Breast epithelium (tissue), 4 donors: Measurements from ENCODE around the gene IGF1R. TPM values are rescaled to one million over a fixed set of nuclear protein-coding genes. Genes with fewer than 3 reads are reported as not detected.

ENCODE experiments used
- DNase-seq, 2 donors: peaks; one replicate each; pipeline ENCODE4 v3.0.0-alpha.2; 2019; ENCODE audit warnings: low spot score in 2 of 2
- H3K27ac ChIP-seq, 2 donors: fragments of 200-600 bp; sonication (generic) in 1 of 2; one replicate each; pipeline ENCODE4 v1.5.1; 2016 to 2019; ENCODE audit warnings: mild to moderate bottlenecking in 1 of 2
- H3K27me3 ChIP-seq, 2 donors: fragments of 200-600 bp; sonication (generic) in 1 of 2; one replicate each; pipeline versions ENCODE4 v1.5.1 to v1.6.0; 2017 to 2019; ENCODE audit warnings: control low read depth in 1 of 2, mild to moderate bottlenecking in 1 of 2
- H3K36me3 ChIP-seq: fragments of 200-600 bp; one replicate; pipeline ENCODE4 v1.5.1; 2019
- H3K4me1 ChIP-seq, 2 donors: fragments of 200-600 bp; sonication (generic); one replicate each; pipeline ENCODE4 v1.5.1; 2016 to 2019; ENCODE audit warnings: control low read depth in 1 of 2
- H3K4me3 ChIP-seq, 3 donors: fragments of 200-600 bp; sonication (generic); 1 replicate in 2 of 3; 2 replicates in 1 of 3; pipeline ENCODE4 v1.5.1; 2016 to 2019; ENCODE audit warnings: mild to moderate bottlenecking in 3 of 3, moderate library complexity in 2 of 3
- H3K9me3 ChIP-seq, 2 donors: fragments of 200-600 bp; sonication (generic) in 1 of 2; one replicate each; pipeline ENCODE4 v1.5.1; 2016 to 2019; ENCODE audit warnings: control low read depth in 1 of 2
- POLR2A ChIP-seq: fragments of 450-650 bp; IDR thresholded peaks from one replicate; pipeline ENCODE4 v1.6.1; 2016; ENCODE audit warnings: antibody characterized with exemption, mild to moderate bottlenecking, moderate library complexity
- POLR2AphosphoS5 ChIP-seq, 3 donors: sonication (generic); formaldehyde crosslinking; IDR thresholded peaks; one replicate each; pipeline ENCODE4 v1.6.1; 2017; ENCODE audit warnings: antibody characterized with exemption in 3 of 3
- intact Hi-C: fragments of 100-400 bp; cut with DNase I; formaldehyde crosslinking; loops from one replicate; pipeline ENCODE4 v1.15.1; 2023; ENCODE audit warnings: low total_unique reads
- total RNA-seq, 3 donors: library from RNA; depleted of rRNA; stranded (reverse); fragments of >200 nt; gene quantifications; one replicate each; pipeline ENCODE4 v1.1.0, GENCODE V29; 2016
- TF ChIP-seq, protein P1 (sequence below), 3 donors: fragments of 450-650 bp; IDR thresholded peaks; one replicate each; pipeline ENCODE4 v1.5.1; 2016 to 2017; ENCODE audit warnings: antibody characterized with exemption in 3 of 3, mild to moderate bottlenecking in 3 of 3, moderate library complexity in 3 of 3

IGF1R gene
- total RNA-seq, 3 donors from 2014 or later: 61.8 to 146 (median 103) TPM

DNA sequence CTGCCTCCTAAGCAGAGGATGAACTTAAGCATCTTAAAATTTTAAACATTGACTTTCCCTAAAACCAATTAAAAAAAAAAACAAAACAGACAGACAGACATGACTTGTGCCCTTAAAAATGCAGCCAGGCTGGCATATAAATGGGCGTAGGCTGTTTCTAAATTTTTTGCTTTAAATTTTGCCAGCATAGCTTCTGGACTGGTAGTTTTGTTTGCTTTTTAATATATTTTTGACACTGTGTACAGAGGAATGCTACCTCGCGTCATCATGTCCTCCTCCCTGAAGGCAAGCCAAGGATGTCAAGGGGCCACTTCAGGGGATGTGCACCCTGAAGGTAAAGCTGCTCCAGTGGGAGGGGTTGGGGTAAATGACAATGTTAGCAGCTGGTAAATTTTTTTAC, 224.4 kb downstream of the IGF1R start:
- peaks cover 5 to 13% of the 10 kb centered on the region in 2 donors for H3K4me1 ChIP-seq
- TF ChIP-seq POLR2A (no peak), POLR2AphosphoS5 (IDR thresholded peaks at IDR 0.05) (no peak)

DNA sequence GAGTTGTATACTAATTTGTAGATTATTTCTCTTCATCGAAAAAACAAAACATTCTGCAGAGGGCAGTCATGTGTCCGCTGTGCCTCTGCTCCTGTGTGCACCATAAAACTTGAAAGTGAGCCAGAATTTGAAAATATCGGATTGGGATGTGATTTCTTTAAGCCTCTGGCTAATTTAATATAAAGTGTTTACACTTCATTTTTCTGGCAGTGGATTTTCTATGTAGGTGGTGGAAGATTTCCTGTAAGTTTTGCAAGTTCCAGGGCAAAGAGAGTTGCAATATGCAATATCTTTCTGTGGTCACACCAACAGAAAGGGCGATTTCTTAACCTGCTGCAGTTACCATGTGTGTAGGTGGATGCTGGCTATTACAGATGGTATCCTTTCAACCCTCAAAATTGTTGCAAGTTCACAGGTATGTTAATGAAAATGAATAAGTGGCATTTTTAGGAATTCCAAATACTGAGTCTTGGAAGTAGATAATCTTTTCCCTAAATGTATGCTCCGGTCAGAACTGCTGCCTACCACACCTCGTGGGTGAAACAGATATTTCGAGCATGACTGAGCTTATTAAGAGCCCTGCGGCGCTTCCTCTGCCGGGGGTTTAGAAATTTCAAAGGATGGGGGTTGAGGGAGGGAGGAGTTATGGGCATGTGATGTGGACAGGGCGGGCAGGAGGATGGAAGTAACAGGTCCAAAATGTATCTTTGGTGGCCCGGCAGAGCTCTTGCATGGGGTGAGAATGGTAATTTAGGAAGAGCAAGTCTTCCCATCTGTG, 225.3 kb downstream of the IGF1R start:
- intact Hi-C loops: no loop called here
- no peaks in the 10 kb centered on the region for H3K9me3 ChIP-seq
- H3K4me3 ChIP-seq: peak overlapping the region in 2 of 3 donors; percentile 7 to 40
- no peak for DNase-seq
- H3K27me3 ChIP-seq: no peaks in the 10 kb centered on the region
- no peak for TF ChIP-seq POLR2A
- TF ChIP-seq, protein P1, sequence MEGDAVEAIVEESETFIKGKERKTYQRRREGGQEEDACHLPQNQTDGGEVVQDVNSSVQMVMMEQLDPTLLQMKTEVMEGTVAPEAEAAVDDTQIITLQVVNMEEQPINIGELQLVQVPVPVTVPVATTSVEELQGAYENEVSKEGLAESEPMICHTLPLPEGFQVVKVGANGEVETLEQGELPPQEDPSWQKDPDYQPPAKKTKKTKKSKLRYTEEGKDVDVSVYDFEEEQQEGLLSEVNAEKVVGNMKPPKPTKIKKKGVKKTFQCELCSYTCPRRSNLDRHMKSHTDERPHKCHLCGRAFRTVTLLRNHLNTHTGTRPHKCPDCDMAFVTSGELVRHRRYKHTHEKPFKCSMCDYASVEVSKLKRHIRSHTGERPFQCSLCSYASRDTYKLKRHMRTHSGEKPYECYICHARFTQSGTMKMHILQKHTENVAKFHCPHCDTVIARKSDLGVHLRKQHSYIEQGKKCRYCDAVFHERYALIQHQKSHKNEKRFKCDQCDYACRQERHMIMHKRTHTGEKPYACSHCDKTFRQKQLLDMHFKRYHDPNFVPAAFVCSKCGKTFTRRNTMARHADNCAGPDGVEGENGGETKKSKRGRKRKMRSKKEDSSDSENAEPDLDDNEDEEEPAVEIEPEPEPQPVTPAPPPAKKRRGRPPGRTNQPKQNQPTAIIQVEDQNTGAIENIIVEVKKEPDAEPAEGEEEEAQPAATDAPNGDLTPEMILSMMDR (IDR thresholded peaks at IDR 0.05): no peak
- no peak for TF ChIP-seq POLR2AphosphoS5 (IDR thresholded peaks at IDR 0.05)
- H3K4me1 ChIP-seq: peaks cover 5 to 13% of the 10 kb centered on the region in 2 donors
- H3K36me3 ChIP-seq: no peaks in the 10 kb centered on the region
- peak overlapping the region; percentile 55 to 72 for H3K27ac ChIP-seq

More for the DNA sequence above, 224.4 kb downstream of the IGF1R start:
- Histone ChIP-seq H3K36me3 (no peaks in the 10 kb centered on the region), H3K27ac (no peak overlapping the region), H3K27me3 (no peaks in the 10 kb centered on the region), H3K4me3 (no peak overlapping the region), H3K9me3 (no peaks in the 10 kb centered on the region)
- intact Hi-C loops: no loop called here
- DNase-seq: no peak

GRCh38 chr15:98874370-98874769, 226.0 kb downstream of the IGF1R start:
- Histone ChIP-seq H3K27ac (peak overlapping the region; percentile 55 to 72), H3K9me3 (no peaks in the 10 kb centered on the region), H3K4me1 (peaks cover 5 to 13% of the 10 kb centered on the region in 2 donors), H3K27me3 (no peaks in the 10 kb centered on the region), H3K36me3 (no peaks in the 10 kb centered on the region), H3K4me3 (peak overlapping the region in 2 of 3 donors; percentile 7 to 40)
- no peak for DNase-seq
- no peak for TF ChIP-seq POLR2AphosphoS5 (IDR thresholded peaks at IDR 0.05)
- no peak for TF ChIP-seq POLR2A
- TF ChIP-seq, protein P1 (IDR thresholded peaks at IDR 0.05): no peak
- intact Hi-C loops: no loop called here

- intact Hi-C loops: no loop called here
- Histone ChIP-seq H3K4me1 (peaks cover 5 to 13% of the 10 kb centered on the region in 2 donors), H3K27me3 (no peaks in the 10 kb centered on the region), H3K4me3 (peak overlapping the region in 1 of 3 donors; percentile 40), H3K36me3 (no peaks in the 10 kb centered on the region), H3K27ac (peak overlapping the region; percentile 55 to 72), H3K9me3 (no peaks in the 10 kb centered on the region)
- TF ChIP-seq POLR2AphosphoS5 (IDR thresholded peaks at IDR 0.05) (no peak), POLR2A (no peak)
- TF ChIP-seq, protein P1 (IDR thresholded peaks at IDR 0.05): no peak
- DNase-seq: no peak
Measured at GRCh38 chr15:98874773-98875172, 226.4 kb downstream of the IGF1R start.

GRCh38 chr15:98875309-98875708, 227.0 kb downstream of the IGF1R start:
- Histone ChIP-seq H3K27me3 (no peaks in the 10 kb centered on the region), H3K4me3 (no peak overlapping the region), H3K27ac (peak overlapping the region; percentile 55 to 66), H3K4me1 (peaks cover 5 to 13% of the 10 kb centered on the region in 2 donors), H3K36me3 (no peaks in the 10 kb centered on the region), H3K9me3 (no peaks in the 10 kb centered on the region)
- intact Hi-C loops: no loop called here
- TF ChIP-seq POLR2AphosphoS5 (IDR thresholded peaks at IDR 0.05) (no peak), POLR2A (no peak)
- TF ChIP-seq, protein P1 (IDR thresholded peaks at IDR 0.05): no peak
- no peak for DNase-seq
